Mucosa of descending colon (tissue), 3 donors: ENCODE data around the gene BNC2. TPM values are rescaled to one million over a fixed set of nuclear protein-coding genes. Genes with fewer than 3 reads are reported as not detected.
A peak's percentile ranks its signal among the peaks of the same experiment; 100 is the strongest.

Experiments used
- ATAC-seq: fragments of 200-7000 bp; cut with Tn5 transposase; one replicate; pipeline ENCODE4 v1.9.1; 2020; ENCODE audit warnings: mild to moderate bottlenecking, moderate library complexity
- DNase-seq, 3 donors: peaks; one replicate each; pipeline ENCODE4 v3.0.0-alpha.2; 2020
- H3K36me3 ChIP-seq: fragments of 200-600 bp; one replicate; pipeline ENCODE4 v1.8.0; 2021; ENCODE audit warnings: low read depth, mild to moderate bottlenecking
- H3K4me1 ChIP-seq: fragments of 200-600 bp; one replicate; pipeline ENCODE4 v1.8.0; 2021; ENCODE audit warnings: low read depth, mild to moderate bottlenecking
- H3K4me3 ChIP-seq: fragments of 200-600 bp; one replicate; pipeline ENCODE4 v1.8.0; 2021; ENCODE audit warnings: mild to moderate bottlenecking
- H3K9me3 ChIP-seq: fragments of 200-600 bp; one replicate; pipeline ENCODE4 v1.8.0; 2021; ENCODE audit warnings: mild to moderate bottlenecking
- CTCF ChIP-seq: fragments of 200-600 bp; IDR thresholded peaks from one replicate; pipeline ENCODE4 v1.8.0; 2022; ENCODE audit warnings: antibody characterized with exemption, mild to moderate bottlenecking
- intact Hi-C, 2 donors: fragments of 100-400 bp; cut with DNase I in 1 of 2; cut with micrococcal nuclease in 1 of 2; formaldehyde crosslinking; loops; one replicate each; pipeline versions ENCODE4 v1.11.0 to v1.11.1; 2022; cut with DNase I, micrococcal nuclease
- total RNA-seq, 3 donors: library from RNA; stranded (reverse); fragmentation: NEBNext Ultra II Directional in 2 of 3; extraction: Animal tissue kit (Norgen Biotek cat#: 25700) in 2 of 3; gene quantifications; one replicate each; pipeline versions ENCODE4 v1.2.1 to v1.2.4, GENCODE V29; 2021 to 2023
- donor health status: DM: no; HTN: no; CAD: no; lungs with moderate emphysema.
- donor health status: DM: no; HTN: no; CAD: no.
- donor health status: DM: no; HTN: yes; CAD: no.

BNC2 gene
- total RNA-seq, 3 donors from 2014 or later = 8.2 to 192 (median 12.0) TPM

DNA sequence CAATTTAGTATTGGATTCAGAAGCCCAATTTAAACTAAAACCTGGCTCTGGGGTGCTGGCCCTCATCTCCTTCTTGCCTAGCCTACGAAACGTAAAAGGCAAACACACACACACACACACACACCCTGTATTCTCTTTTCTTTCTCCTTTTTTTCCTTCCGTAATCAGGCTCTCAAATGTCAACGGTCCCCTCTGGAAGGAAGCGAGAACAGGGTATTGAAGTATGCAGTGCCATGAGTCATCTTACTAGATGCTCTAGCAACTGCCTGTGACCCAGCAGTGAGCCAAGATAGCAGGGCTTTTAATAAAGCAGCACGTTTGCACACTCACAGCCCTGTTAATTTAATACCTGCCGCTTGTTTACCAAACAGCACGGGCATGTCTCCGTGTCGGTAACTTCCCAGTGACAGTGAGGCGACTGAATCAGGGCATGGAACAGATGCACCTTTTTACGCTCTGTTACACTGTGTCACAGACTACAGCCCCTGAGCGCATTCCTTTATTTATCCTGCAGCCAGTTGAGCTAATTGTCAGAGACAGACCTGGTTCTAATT lies 243.8 kb downstream of the BNC2 start:
- intact Hi-C loops = no loop called here
- H3K36me3 ChIP-seq = no peaks in the 10 kb centered on the region
- TF ChIP-seq CTCF = no peak
- no peaks in the 10 kb centered on the region for H3K9me3 ChIP-seq
- no peak overlapping the region for H3K4me3 ChIP-seq
- no peaks in the 10 kb centered on the region for H3K4me1 ChIP-seq
- DNase-seq (no peak), ATAC-seq (peak; percentile 37)

DNA sequence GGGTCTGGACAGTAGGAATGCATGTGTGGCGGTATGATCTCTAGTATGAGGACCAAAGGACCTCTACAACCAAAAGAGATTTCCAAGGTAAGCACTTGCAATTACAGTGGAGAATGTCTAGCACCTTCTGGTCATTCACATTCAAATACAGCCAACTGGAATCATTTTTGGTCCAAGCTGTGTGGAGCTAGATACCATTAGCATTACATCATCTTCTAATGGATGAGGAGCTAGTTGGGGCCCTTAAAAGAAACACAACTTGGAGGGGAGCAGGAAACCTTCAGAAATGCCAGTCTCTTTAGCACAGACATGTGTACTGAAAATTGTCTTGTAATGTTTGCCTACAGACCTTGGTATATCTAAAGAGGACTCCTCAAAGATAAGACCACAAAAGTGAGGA lies 244.7 kb downstream of the BNC2 start:
- TF ChIP-seq CTCF = no peak
- no peak overlapping the region for H3K4me3 ChIP-seq
- H3K9me3 ChIP-seq = no peaks in the 10 kb centered on the region
- DNase-seq (no peak), ATAC-seq (no peak)
- intact Hi-C loops = no loop called here
- no peaks in the 10 kb centered on the region for H3K4me1 ChIP-seq
- H3K36me3 ChIP-seq = no peaks in the 10 kb centered on the region

DNA sequence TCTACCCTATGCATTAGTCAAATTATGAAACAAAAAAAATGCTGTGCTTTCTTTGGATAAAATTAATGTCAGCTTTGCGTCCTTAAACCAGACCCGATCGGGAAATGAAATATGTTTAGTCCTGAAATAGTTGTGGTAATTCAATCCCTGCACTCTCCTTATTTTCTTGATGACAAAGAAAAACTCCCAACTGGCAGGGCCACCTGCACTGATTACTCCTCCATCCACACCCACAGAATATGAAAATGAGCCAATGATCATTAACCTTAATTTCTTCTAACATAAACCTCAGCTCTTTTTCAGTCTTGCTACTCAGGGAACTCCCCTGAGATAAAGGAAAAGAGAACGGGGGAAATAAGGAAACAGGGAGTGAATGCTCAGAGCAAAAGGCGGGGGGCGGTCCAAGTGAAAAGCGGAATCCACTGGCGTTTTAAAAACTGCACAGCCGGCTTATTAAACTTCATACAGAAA lies 245.3 kb downstream of the BNC2 start:
- ATAC-seq = no peak
- no peak for TF ChIP-seq CTCF
- no peak for DNase-seq
- Histone ChIP-seq H3K9me3 (no peaks in the 10 kb centered on the region), H3K4me1 (no peaks in the 10 kb centered on the region), H3K4me3 (no peak overlapping the region), H3K36me3 (no peaks in the 10 kb centered on the region)
- intact Hi-C loops = no loop called here

GRCh38 chr9:16624744-16625117 lies 245.7 kb downstream of the BNC2 start:
- intact Hi-C loops = no loop called here
- ATAC-seq (no peak), DNase-seq (no peak)
- TF ChIP-seq CTCF = no peak
- H3K36me3 ChIP-seq = no peaks in the 10 kb centered on the region
- no peaks in the 10 kb centered on the region for H3K4me1 ChIP-seq
- H3K9me3 ChIP-seq = no peaks in the 10 kb centered on the region
- H3K4me3 ChIP-seq = no peak overlapping the region

- no peak overlapping the region for H3K4me3 ChIP-seq
- DNase-seq = no peak
- H3K36me3 ChIP-seq = no peaks in the 10 kb centered on the region
- H3K4me1 ChIP-seq = no peaks in the 10 kb centered on the region
- intact Hi-C loops = no loop called here
- no peaks in the 10 kb centered on the region for H3K9me3 ChIP-seq
- TF ChIP-seq CTCF = no peak
- ATAC-seq = no peak
Observed at GRCh38 chr9:16623989-16624743, 246.3 kb downstream of the BNC2 start.
